Spleen (tissue), 11 donors: ENCODE data around the gene AEBP2. TPM values are rescaled to one million over a fixed set of nuclear protein-coding genes. Genes with fewer than 3 reads are reported as not detected.
A peak's percentile ranks its signal among the peaks of the same experiment; 100 is the strongest.

ENCODE experiments used
- DNase-seq: peaks from one replicate; pipeline ENCODE4 v3.0.0-alpha.2; 2020
- H3K27ac ChIP-seq, 8 donors: fragments of 200-600 bp; sonication (generic) in 7 of 8; 1 replicate in 4 of 8; 2 replicates in 4 of 8; pipeline versions ENCODE4 v1.5.0 to v1.8.0; 2016 to 2021; ENCODE audit warnings: inconsistent platforms in 4 of 8, mild to moderate bottlenecking in 4 of 8, moderate library complexity in 1 of 8
- H3K27me3 ChIP-seq, 7 donors: fragments of 200-600 bp; sonication (generic) in 6 of 7; replicated peaks in 1 of 7; 1 replicate in 4 of 7; 2 replicates in 3 of 7; pipeline versions ENCODE4 v1.5.0 to v1.8.0; 2016 to 2021; ENCODE audit warnings: inconsistent platforms in 3 of 7, mild to moderate bottlenecking in 1 of 7
- H3K36me3 ChIP-seq, 6 donors: fragments of 200-600 bp; sonication (generic) in 5 of 6; 1 replicate in 4 of 6; 2 replicates in 2 of 6; pipeline versions ENCODE4 v1.5.0 to v1.8.0; 2016 to 2021; ENCODE audit warnings: inconsistent platforms in 2 of 6
- H3K4me1 ChIP-seq, 6 donors: fragments of 200-600 bp; sonication (generic) in 5 of 6; 1 replicate in 3 of 6; 2 replicates in 3 of 6; pipeline versions ENCODE4 v1.5.0 to v1.8.0; 2016 to 2021; ENCODE audit warnings: inconsistent platforms in 3 of 6
- H3K4me3 ChIP-seq, 8 donors: fragments of 200-600 bp; sonication (generic) in 7 of 8; 1 replicate in 4 of 8; 2 replicates in 4 of 8; pipeline versions ENCODE4 v1.5.0 to v1.8.0; 2016 to 2021; ENCODE audit warnings: inconsistent platforms in 4 of 8, mild to moderate bottlenecking in 4 of 8, moderate library complexity in 2 of 8
- H3K9me3 ChIP-seq, 8 donors: fragments of 200-600 bp; sonication (generic) in 7 of 8; 1 replicate in 4 of 8; 2 replicates in 4 of 8; pipeline versions ENCODE4 v1.5.0 to v1.8.0; 2016 to 2021; ENCODE audit warnings: inconsistent platforms in 4 of 8
- POLR2A ChIP-seq, 3 donors: fragments of 450-650 bp; IDR thresholded peaks; one replicate each; pipeline ENCODE4 v1.5.1; 2017; ENCODE audit warnings: antibody characterized with exemption in 3 of 3, mild to moderate bottlenecking in 1 of 3
- POLR2AphosphoS5 ChIP-seq, 3 donors: sonication (generic); formaldehyde crosslinking; IDR thresholded peaks; one replicate each; pipeline ENCODE4 v1.5.1; 2017; ENCODE audit warnings: antibody characterized with exemption in 3 of 3
- WGBS, 5 donors: extraction: QIAGEN DNeasy Blood & Tissue Kit in 3 of 5; methylation state at CpG; one replicate each; pipeline versions ENCODE4 v1.1.5 to v1.1.7; 2013 to 2018; 5-methylcytosine and 5-hydroxymethylcytosine counted together
- intact Hi-C: fragments of 100-400 bp; cut with DNase I; formaldehyde crosslinking; loops from one replicate; pipeline ENCODE4 v1.15.0; 2023; ENCODE audit warnings: low total_unique reads
- polyA plus RNA-seq, 3 donors: library from polyadenylated mRNA; stranded (reverse); fragments of 200-250 nt; gene quantifications; one replicate each; pipeline ENCODE4 v1.2.1, GENCODE V29; 2013
- total RNA-seq, 7 donors: library from RNA; depleted of rRNA in 3 of 7; stranded (reverse); fragments of >200 nt in 3 of 7; fragmentation: NEBNext Ultra II Directional in 4 of 7; extraction: Animal tissue kit (Norgen Biotek cat#: 25700) in 4 of 7; gene quantifications; one replicate each; pipeline versions ENCODE4 v1.1.0 to v1.2.1, GENCODE V29; 2016 to 2021
- TF ChIP-seq, protein P1 (sequence below), 11 experiments: fragments of 200-600 bp in 7 of 11; fragments of 450-650 bp in 4 of 11; sonication (generic) in 4 of 11; IDR thresholded peaks in 8 of 11; conservative IDR thresholded peaks in 3 of 11; 1 replicate in 7 of 11; 2 replicates in 4 of 11; pipeline versions ENCODE4 v1.4.0 to v1.8.0; 2016 to 2021; ENCODE audit warnings: antibody characterized with exemption in 11 of 11, inconsistent platforms in 4 of 11, mild to moderate bottlenecking in 1 of 11
- donor health status: healthy with polysubstance abuse.
- donor health status: DM: no; HTN: no; CAD: no; lungs with moderate emphysema.
- donor health status: DM: no; HTN: no; CAD: no.
- donor health status: Bipolar disorder and iron deficiency.
- donor health status: healthy.
- donor health status: DM: no; HTN: no; CAD: no.
- donor health status: DM: yes; HTN: yes; CAD: no.

Gene AEBP2
- total and polyA plus RNA-seq, 10 donors, result 11.4 to 53.4 (median 42.0) TPM

DNA sequence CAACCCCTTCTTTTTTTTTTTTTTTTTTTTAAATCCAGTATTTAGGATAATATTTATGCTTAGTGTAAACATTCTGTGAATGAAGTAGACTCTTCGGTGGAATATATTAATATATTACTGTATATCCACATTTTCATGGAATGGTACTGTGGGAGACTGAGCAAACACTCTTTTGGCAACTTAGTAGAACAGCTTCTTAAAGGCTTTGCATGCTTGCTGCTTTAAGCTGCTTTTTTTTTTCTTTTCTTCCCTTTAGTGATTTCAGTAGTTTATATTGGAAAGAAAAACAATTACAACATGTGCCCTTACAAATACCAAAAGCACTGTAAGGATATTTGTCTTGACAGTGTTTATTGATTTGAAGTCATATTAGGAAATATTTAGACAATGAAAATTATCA is 78.9 kb downstream of the AEBP2 start:
- H3K4me3 ChIP-seq, result no peak overlapping the region
- no peaks in the 10 kb centered on the region for H3K27me3 ChIP-seq
- no peaks in the 10 kb centered on the region for H3K9me3 ChIP-seq
- no peak overlapping the region for H3K27ac ChIP-seq
- H3K4me1 ChIP-seq, result peaks cover 0 to 11% (median 0%) of the 10 kb centered on the region in 6 donors
- H3K36me3 ChIP-seq, result peaks cover 0 to 85% (median 18%) of the 10 kb centered on the region in 6 donors
- TF ChIP-seq, protein P1, sequence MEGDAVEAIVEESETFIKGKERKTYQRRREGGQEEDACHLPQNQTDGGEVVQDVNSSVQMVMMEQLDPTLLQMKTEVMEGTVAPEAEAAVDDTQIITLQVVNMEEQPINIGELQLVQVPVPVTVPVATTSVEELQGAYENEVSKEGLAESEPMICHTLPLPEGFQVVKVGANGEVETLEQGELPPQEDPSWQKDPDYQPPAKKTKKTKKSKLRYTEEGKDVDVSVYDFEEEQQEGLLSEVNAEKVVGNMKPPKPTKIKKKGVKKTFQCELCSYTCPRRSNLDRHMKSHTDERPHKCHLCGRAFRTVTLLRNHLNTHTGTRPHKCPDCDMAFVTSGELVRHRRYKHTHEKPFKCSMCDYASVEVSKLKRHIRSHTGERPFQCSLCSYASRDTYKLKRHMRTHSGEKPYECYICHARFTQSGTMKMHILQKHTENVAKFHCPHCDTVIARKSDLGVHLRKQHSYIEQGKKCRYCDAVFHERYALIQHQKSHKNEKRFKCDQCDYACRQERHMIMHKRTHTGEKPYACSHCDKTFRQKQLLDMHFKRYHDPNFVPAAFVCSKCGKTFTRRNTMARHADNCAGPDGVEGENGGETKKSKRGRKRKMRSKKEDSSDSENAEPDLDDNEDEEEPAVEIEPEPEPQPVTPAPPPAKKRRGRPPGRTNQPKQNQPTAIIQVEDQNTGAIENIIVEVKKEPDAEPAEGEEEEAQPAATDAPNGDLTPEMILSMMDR (IDR thresholded peaks at IDR 0.05 in 8 of 11, conservative IDR thresholded peaks at IDR 0.05 in 3 of 11), result no peak
- no peak for TF ChIP-seq POLR2A (IDR thresholded peaks at IDR 0.05)
- no peak for TF ChIP-seq POLR2AphosphoS5 (IDR thresholded peaks at IDR 0.05)
- DNase-seq, result no peak
- intact Hi-C loops, result no loop called here
- WGBS, 5 donors, result 88 to 100% (median 95%) methylated on average over 1 of the region's 1 CpG

DNA sequence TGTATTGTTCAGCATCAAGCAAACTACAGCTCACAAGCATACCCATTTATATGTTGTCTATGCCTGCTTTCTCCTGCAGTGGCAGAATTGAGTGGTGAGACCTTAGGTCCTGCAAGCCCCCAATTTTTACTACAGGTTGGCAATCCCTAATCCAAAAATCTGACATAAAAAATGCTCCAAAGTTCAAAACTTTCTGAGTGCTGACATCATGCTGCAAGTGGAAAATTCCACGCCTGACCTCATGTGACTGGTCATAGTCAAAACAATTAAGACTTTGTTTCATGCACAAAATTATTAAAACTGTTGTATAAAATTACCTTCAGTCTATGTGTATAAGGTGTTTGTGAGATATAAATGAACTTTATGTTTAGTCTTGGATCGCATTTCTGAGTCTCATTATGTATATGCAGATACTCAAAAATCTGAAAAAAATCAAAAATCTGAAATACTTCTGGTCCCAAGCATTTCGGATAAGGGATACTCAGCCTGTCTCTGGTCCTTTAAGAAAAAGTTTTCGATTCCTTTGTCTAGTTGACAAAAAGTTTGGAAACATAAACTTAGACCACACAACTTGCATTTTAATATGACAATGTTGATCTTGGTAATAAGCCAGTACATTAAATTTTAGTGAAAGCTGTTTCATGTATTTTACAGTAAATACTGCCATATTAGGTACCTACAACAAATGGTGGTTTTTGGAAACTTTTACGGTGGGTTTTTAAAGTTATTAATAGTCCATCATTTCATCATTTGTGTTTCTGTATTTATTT is 81.5 kb downstream of the AEBP2 start:
- intact Hi-C loops, result no loop called here

DNA sequence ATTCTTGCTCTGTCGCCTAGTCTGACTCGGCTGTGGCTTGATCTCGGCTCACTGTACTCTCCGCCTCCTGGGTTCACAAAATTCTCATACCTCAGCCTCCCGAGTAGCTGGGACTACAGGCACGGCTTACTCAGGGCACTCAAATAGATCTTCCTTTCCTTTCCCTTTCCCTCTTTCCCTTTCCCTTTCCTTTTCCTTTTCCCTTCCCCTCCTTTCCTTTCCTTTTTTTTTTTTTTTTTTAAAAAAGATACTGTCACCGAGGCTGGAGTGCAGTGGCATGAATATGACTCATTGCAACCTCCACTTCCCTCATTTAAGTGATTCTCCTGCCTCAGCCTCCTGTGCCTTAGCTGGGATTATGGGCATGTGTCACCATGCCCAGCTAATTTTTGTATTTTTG is 86.0 kb downstream of the AEBP2 start:
- Histone ChIP-seq H3K9me3 (no peaks in the 10 kb centered on the region), H3K27ac (no peak overlapping the region), H3K4me1 (peaks cover 0 to 16% (median 4%) of the 10 kb centered on the region in 6 donors), H3K4me3 (no peak overlapping the region), H3K36me3 (peaks cover 0 to 28% (median 0%) of the 10 kb centered on the region in 6 donors), H3K27me3 (no peaks in the 10 kb centered on the region)
- intact Hi-C loops, result no loop called here
- no peak for DNase-seq
- no peak for TF ChIP-seq POLR2A (IDR thresholded peaks at IDR 0.05)
- TF ChIP-seq, protein P1 (IDR thresholded peaks at IDR 0.05 in 8 of 11, conservative IDR thresholded peaks at IDR 0.05 in 3 of 11), result no peak
- no peak for TF ChIP-seq POLR2AphosphoS5 (IDR thresholded peaks at IDR 0.05)
- WGBS, 5 donors, result 85 to 94% (median 92%) methylated on average over 7 of the region's 7 CpGs

More for the DNA sequence above, 81.5 kb downstream of the AEBP2 start:
- Histone ChIP-seq H3K9me3 (no peaks in the 10 kb centered on the region), H3K4me1 (peaks cover 0 to 11% (median 0%) of the 10 kb centered on the region in 6 donors), H3K36me3 (peaks cover 0 to 69% (median 9%) of the 10 kb centered on the region in 6 donors), H3K27ac (no peak overlapping the region), H3K27me3 (no peaks in the 10 kb centered on the region), H3K4me3 (no peak overlapping the region)
- no peak for DNase-seq
- WGBS, 5 donors, result 90 to 93% (median 91%) methylated on average over 5 of the region's 5 CpGs
- TF ChIP-seq POLR2A (IDR thresholded peaks at IDR 0.05), result no peak
- TF ChIP-seq, protein P1 (IDR thresholded peaks at IDR 0.05 in 8 of 11, conservative IDR thresholded peaks at IDR 0.05 in 3 of 11), result no peak

DNA sequence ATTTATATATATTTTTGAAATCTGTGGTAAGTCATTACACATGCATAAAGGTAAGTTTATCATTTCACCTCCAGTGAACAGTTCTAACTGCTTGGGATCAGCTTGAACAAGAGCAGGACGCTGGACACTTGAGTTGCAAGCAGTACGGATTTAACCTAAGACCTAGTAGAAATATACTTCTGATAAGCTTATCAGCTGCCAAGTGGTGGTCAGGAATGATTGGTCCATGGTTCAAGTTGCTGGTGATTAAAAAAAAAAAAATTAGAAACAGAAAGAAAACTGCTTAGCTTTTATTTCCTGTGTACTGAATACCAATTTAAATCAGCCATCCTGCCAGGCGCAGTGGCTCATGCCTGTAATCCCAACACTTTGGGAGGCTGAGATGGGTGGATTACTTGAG is 88.6 kb downstream of the AEBP2 start:
- 62 to 80% (median 68%) methylated on average over 3 of the region's 3 CpGs for WGBS, 5 donors
- DNase-seq, result no peak

More for the DNA sequence above, 88.6 kb downstream of the AEBP2 start:
- TF ChIP-seq, protein P1 (IDR thresholded peaks at IDR 0.05 in 8 of 11, conservative IDR thresholded peaks at IDR 0.05 in 3 of 11), result no peak
- TF ChIP-seq POLR2A (IDR thresholded peaks at IDR 0.05) (no peak), POLR2AphosphoS5 (IDR thresholded peaks at IDR 0.05) (no peak)
- Histone ChIP-seq H3K27me3 (no peaks in the 10 kb centered on the region), H3K4me3 (no peak overlapping the region), H3K36me3 (peaks cover 0 to 13% (median 0%) of the 10 kb centered on the region in 6 donors), H3K27ac (peak overlapping the region in 1 of 8 donors; percentile 31), H3K4me1 (peaks cover 0 to 16% (median 4%) of the 10 kb centered on the region in 6 donors), H3K9me3 (no peaks in the 10 kb centered on the region)
- intact Hi-C loops, result no loop called here
